PC-3 (cell line): Measurements from ENCODE around the gene MACROD2.

Experiments
- CTCF ChIP-seq: fragments of 300-600 bp; sonication (generic); conservative IDR thresholded peaks from 2 replicates; pipeline ENCODE4 v1.5.1; 2017; ENCODE audit warnings: antibody characterized with exemption, low read depth, mild to moderate bottlenecking, low read length
- EZH2 ChIP-seq: fragments of 300-600 bp; sonication (generic); IDR thresholded peaks from one replicate; pipeline ENCODE4 v1.6.1; 2017; ENCODE audit warnings: antibody characterized with exemption, mild to moderate bottlenecking, low read length; ENCODE audit not compliant: unreplicated experiment
- EZH2phosphoT487 ChIP-seq: fragments of 300-600 bp; sonication (generic); IDR thresholded peaks from 2 replicates; pipeline ENCODE4 v1.6.1; 2018; ENCODE audit warnings: mild to moderate bottlenecking, antibody characterized with exemption, low read length, borderline replicate concordance

DNA sequence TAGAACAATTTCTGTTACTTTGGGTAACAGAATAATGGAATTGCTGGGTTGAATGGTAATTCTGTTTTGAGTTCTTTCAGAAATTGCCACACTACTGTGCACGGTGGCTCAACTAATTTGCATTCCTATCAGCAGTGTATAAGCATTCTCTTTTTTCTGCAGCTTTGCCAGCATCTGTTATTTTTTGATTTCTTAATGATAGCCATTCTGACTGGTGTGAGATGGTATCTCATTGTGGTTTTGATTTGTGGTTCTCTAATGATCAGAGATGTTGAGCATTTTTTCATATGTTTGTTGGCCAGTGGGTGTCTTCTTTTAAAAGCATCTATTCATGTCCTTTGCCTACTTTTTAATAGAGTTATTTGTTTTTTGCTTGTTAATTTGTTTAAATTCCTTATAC lies 1731.1 kb downstream of the MACROD2 start:
- TF ChIP-seq CTCF (no peak), EZH2 (no peak), EZH2phosphoT487 (no peak)
